NCI-H1105 treated with DMSO at 0.1 percent for 48 hours (cell line): ENCODE results near the gene SLC9A9.
"Not testable (repeated sequence)": the region's sequence is repeated elsewhere in the genome, so short reads cannot be mapped to it uniquely, and the experiment has no call there.

Source experiments
- DNase-seq: peaks from one replicate; lab custom pipeline; 2025; lab: John Stamatoyannopoulos, UW

The SLC9A9 gene

DNA sequence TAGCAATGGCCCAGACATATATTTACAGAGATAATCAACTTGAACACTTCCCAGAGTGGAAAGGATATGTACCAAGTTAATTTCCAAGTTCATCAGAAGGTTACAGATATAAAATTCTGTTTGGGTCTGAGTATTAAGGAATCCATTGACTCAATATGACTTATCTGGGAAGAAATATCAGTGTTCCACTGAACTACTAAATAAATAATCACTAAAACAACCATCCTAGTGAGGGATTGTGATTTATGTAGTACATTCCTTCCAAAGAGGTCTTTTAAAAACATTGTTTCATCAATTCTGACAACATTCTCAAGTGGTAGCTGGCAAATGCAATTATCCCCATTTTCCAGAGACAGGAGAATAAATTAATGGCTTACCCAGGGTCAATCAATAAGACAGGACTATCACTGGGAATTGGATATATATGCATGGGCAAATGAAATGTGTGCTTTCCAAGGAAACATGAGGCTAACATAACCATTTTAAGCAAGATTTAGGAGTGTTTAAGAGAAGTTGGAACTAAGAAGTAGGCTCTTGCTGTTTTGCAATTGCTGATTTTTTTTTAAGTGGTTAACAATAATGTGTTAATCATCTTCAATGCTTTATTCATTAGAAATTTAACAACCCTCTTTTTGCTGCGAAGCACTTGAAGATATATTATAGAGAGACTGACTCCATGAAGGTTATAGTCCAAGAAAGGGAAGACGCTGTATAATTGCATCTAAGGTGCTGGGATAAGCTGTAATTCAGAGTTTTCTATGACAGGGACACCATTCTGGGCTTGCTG is 37.9 kb downstream of the SLC9A9 start:
- DNase-seq: no peak

DNA sequence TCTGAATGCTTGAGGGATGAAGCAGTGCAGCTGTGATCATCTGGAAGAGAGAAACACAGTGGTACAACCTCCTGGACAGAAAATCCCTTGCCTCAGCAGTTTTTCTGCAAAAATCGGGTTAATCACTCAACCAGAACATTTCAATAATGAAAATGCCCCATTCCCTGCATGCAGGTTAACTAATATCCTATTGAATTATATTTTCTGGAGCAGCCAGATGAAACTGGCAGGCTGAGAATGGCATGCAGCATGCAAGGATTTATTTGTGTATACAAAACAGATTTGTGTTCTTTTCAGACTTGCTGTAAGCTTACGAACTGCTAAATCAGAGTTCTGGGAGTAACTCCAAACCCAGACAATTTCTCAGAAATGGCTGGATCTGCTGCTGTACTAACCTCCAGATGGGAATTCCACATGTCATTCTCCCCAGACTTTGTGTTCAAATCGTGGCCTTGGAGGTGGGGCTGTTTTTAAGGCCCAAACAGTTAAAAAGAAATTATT is 39.1 kb downstream of the SLC9A9 start:
- DNase-seq: no peak

DNA sequence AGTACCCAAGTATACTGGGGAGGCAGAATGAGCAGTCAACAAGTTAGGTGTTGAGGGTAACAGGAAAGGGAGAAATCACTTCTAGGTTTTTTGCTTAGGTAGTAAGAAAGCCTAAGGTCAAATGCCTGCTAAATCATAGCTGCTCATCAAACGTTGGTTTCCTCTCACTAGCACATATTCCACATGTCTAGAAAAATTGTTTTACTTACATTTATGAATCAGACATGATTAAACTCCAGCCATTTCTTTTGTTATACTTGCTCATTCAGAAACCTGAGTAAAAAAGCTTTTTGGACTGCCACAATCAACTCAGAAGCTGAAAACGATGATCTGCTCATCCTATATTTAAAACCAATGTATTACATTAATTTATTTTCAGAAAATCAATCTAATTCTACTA is 40.2 kb downstream of the SLC9A9 start:
- DNase-seq: no peak

DNA sequence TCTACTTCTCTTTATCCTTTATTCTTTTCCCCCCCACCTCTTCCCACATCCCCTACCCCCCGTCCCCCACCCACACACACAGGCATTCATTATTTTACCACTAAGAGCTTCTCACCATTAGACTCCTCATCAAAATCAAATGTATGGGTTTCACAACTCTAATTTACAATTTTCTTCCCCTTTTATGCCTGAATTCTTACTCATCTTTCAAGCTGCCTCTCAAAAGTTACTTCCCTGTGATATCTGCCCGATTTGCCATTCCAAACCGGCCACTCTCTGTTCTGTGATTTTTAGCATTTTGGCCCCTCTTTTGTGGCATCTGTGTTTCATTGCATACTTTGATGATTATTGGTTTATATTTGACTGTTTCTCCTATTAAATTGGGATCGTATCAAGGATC is 42.2 kb downstream of the SLC9A9 start:
- DNase-seq: no peak

DNA sequence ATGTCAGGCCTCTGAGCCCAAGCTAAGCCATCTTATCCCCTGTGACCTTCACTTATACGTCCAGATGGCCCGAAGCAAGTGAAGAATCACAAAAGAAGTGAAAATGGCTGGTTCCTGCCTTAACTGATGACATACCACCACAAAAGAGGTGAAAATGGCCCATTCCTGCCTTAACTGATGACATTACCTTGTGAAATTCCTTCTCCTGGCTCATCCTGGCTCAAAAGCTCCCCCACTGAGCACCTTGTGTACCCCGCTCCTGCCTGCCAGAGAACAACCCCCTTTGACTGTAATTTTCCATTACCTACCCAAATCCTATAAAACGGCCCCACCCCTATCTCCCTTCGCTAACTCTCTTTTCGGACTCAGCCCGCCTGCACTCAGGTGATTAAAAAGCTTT is 42.8 kb downstream of the SLC9A9 start:
- DNase-seq: not testable (repeated sequence)

DNA sequence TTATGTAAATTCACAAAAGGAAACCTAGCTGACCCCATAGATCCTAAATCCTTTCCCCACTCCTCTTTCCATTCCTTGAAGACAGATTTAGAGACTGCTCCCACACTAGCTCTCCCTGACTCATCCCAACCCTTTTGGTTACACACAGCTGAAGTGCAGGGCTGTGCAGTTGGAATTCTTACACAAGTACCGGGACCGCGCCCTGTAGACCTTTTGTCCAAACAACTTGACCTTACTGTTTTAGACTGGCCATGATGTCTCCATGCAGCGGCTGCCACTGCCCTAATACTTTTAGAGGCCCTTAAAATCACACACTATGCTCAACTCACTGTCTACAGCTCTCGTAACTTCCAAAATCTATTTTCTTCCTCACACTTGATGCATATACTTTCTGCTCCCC is 47.2 kb downstream of the SLC9A9 start:
- DNase-seq: not testable (repeated sequence)

DNA sequence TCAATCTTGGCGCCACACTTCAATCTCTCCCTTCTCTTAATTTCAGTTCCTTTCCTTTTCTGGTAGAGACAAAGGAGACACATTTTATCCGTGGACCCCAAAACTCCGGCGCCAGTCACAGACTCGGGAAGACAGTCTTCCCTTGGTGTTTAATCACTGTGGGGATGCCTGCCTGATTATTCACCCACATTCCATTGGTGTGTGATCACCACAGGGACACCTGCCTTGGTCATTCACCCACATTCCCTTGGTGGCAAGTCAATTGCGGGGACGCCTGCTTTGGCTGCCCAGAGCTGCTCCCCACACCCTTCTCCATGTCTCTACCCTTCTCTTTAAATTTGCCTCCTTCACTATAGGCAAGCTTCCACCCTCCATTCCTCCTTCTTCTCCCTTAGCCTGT is 50.1 kb downstream of the SLC9A9 start:
- DNase-seq: not testable (repeated sequence)

DNA sequence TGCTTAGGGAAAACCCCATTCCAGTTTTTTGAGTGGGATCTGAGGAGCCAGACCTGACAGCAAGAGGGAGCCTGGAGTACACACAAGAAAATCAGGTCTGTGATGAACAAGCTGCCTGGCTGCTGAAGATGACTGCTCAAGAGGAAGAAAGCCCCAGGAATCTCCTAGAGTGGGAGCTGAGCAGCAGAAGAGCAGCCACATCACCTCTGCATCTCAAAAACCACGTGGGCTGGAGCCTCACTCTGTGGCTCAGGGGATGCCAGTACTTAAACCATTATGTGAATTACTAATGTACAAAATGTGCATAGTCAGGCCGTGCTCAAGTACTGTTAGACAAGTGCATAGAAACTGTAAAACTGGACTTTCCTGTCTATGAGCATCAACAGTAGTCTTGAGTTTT is 52.4 kb downstream of the SLC9A9 start:
- DNase-seq: no peak

DNA sequence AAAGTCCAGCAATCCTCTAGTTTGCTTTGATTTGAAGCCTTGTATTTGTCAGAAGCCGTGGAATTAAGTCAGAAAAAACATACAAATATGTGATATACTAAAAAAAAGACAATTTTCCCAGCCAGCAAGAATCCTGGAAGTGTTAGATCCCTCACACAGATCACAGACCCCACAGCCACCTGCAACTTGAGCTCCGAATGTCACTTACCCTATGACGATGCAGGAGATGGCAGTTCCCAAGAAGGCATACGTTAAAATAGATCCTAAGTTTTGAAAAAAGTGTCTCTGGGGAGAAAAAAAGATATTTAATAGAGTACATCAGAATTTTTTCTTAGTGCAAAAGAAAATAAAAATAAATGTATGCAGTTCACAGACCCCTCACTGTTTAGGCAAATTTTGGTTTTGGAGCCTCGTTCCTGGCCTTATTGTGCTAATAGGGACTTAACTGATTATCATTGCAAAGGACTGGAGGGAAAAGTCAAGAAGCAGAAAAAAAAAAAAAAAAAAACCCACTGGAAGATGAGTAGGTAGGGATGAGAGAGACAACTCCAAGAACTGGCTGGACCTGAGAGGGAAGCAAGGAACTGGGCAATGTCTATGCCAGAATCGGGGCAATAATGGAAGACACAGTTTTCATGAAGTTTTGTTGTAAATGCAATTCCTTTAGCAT is 53.3 kb downstream of the SLC9A9 start:
- DNase-seq: no peak

DNA sequence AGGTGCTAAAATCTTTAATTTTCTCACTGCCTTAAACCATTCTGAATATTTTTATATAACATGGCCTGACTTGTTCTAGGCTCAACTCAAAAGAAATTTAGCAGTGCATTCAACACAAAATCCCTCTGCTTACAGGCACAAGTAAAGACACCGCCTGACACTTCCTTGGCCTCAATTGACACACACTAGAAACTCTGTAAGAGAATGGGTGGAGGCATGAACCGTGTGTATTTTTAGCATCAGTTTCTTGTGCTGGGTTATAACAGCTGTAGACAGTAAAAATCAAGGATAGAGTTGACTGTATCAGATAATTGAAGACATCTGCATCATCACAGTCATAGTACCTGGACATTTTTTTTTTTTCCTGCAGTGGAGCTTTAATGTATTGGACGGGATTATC is 54.3 kb downstream of the SLC9A9 start:
- DNase-seq: no peak

DNA sequence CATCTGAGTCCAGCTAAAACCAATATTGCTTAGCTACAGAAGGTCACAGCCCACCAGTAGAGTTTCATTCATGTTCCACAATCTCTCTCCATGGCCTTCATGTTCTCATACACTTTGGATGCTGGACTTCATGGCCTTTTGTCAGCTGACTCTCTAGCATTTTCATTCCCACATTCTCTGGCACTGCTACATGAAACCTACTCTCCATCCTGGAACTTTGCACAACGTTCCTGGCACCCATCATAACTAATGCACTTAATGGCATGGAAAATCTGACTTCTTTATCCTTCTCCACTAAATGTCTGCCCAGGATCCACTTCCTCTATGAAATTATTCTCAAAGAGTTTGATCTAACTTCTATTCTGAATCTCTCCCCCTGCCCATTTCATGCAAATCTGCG is 56.9 kb downstream of the SLC9A9 start:
- DNase-seq: no peak

DNA sequence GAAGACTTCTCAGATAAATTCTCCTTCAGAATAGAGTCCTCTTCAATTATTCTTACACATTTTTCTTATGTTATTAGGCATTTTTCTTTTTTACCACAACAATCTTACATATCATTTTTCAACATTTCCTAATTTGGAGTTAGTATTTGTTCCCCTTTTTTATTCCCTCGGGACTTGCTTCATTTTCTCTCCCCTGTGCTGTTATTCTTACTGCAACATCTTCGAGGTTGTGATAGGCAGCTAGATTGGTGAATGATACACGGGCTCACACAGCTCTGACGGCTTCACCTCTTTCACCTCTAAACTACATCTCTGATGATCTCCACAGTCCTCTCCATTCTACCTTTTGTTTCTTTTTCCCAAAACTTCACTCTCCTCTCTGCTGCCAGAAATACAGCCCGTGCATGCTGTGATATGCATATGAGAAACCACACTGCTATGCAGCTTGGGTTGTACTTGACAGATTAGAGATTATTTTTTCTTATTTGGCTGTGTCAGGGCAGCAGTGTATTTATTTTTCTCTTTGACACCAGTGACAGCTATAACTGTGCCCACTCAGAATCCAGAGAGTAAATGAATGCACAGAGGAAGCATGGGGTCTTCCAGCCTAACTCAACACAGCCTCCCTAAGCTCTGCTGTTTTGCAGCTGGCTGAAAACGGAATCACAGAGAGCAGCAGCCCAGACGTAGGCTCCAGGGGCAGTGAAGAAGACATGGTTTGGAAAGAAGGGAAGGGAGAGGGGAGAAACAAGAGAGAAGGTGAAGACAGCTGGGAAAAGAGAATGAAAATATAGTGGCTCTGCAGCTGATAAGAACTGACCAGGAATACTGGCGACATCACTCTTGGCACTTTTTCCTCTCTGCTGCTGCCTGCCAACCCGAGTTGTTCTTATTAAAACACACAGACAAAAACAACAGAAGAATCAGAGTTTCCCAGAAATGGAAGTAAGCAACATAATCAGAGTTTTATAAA is 61.8 kb downstream of the SLC9A9 start:
- no peak for DNase-seq

DNA sequence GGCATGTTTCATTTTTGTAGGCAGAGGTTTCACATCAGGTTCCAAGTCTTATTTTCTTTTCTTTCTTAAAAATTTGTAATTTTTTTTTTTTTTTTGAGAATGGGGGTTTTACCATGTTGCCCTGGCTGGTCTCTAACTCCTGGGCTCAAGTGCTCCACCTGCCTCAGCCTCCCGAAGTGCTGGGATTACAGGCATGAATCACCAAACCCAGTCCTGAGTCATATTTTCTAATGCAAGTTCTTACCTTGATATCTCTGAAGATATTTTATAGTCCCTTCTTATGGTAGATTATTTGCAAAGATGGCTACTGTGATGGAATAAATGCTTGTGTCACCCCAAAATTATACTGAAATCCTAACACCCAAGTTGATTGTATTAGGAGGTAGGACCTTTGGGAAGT is 63.8 kb downstream of the SLC9A9 start:
- DNase-seq: no peak

DNA sequence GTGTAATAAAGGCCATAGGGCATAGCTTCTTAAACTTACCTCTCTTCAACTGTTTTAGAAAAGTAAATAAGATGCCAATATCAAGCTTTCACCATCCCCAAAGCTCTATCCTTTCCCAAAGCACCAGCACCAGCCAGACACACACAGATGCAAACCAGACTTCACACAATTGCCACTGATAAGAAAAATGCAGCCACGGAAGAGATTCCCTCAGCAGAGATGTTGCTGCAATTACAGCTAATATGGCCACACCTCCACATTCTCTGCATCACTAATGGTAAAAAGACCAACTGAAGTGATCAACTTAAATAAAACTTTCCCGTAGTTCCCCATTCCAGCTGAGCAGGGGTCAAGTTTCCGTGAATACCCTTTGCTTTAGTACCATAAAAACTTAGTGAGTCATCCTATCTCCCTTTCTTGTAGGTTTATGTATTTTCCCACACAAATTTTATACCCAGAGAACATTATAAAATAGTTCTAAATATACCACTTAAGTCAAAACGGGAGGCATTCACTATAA is 64.4 kb downstream of the SLC9A9 start:
- DNase-seq: no peak

DNA sequence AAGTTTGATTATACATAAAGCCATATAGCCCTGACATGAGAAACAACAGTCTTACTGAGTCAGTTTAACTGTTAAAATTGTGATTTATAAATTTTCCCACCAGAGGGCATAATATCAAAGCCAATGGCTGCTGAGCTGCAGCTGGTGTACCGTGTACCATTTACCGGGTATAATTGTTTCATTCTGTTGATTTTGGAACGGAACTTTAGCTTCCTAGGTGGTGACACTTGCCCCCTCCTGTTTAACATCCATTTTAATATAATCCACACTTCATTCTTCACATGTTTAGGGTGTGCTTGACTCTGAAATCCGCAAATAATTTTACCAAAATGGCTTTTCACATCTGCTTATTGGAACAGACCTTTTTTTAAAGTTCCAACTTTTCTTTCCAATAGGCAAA is 72.8 kb downstream of the SLC9A9 start:
- peak; percentile 80 for DNase-seq

DNA sequence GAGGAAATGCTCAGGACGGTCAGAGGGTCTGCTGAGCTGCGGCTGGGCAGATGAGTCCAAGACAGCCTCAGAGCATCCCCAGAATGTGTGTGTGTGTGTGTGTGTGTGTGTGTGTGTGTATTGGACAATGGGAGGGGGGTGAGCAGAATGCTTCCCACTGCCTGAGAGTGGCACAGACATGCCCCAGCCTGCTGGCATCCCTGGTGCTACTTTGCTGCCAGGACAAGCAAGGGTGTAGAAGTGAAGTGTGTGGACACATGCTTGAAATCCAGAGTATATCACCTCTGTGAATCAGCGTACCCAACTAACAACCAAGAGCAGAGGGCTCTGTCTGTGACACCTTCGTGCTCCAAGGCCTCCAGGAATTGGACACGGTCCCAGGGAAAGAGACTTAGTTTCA is 76.3 kb downstream of the SLC9A9 start:
- no peak for DNase-seq

DNA sequence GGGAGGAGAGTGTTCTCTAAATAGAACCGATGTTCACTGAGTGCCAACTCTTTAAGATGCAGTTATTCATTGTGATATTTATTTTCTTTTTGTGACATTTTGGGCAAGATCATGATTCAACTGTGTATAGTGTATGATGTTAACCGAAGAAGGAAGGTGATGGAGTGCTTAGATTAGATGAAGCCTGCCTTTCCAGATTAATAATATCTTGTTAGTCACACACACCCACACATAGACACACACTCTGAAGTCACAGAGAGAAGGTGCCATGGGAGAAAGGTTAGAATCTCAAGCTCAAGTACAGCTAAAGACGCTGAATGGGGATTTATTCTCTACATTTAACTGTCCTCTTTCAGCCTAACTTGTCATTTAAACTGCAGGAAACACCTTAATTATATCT is 77.0 kb downstream of the SLC9A9 start:
- no peak for DNase-seq

DNA sequence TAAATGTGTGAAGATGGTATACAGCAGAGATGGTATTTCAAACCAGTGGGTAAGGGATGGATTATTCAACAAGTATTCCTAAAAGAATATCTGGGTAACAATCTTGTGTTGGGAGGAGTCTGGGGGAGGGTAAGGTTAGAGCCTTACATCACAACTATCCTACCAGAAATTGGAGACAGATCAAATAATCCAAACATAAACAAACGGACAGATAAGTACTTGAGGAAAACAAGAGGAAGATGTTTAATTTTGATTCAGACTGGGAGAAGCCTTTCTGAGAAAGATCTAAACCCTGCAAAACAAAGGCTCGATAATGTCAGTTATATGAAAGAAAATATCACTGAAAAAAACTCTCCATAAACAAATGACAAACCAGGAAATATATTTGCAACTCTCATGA is 77.9 kb downstream of the SLC9A9 start:
- DNase-seq: no peak

DNA sequence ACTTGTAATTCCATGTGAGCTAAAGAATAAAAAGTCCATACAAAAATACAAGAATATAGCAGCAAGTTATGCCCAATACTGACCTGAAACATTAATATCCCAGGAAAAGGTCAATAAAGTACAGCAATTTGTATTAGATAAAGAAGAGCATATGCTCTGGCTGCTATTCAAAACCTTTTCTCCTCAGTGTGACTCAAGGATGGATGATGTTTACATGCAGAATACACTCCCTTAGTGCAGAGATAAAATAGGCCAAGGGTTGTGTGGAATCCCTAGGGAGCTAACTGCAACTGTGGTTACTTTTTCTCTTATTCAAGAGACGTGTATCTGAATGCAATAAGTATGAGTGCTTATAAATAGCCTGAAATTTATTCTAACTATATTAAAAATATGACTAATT is 78.7 kb downstream of the SLC9A9 start:
- no peak for DNase-seq

DNA sequence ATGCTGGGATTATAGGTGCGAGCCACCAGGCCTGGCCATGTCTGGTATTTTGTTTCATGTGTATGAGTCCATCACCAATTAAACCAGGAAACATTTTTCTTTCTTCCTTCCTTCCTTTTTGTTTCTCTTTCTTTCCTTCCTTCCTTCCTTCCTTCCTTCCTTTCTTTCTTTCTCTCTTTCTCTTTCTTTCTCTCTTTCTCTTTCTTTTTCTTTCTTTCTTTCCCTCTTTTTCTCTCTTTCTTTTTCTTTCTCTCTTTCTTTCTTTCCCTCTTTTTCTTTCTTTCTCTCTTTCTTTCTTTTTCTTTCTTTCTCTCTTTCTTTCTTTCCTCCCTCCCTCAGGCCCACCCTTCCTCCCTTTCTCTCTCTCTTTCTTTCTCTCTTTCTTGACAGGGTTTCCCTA is 83.4 kb downstream of the SLC9A9 start:
- DNase-seq: no peak

DNA sequence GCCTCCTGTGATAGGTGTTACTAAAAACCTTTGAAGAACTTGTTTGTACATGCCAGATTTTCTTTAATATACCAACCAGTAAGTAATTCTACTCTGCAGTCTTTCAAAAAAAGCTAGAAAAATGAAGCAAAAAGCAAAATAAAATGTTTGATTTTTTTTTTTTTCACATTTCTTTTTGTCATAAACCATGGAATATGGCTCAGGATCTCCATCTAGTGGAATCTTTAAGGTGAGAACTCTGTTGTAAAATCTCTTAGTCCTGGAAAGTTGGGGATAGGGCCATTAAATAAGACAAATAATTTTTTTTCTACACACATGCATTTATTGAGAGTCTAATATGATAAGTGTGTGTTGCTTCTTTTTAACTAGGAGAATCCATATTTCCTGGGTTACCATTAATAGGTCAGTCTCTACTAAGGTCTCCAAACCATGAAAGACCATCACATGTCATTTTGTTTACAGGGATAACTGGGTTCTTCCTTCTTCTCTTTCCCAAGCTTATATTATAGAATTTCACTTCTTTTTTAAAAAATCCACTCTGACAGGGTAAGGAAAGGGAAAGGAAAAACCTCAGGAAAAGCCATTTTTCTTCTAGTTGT is 84.6 kb downstream of the SLC9A9 start:
- DNase-seq: peak; percentile 22

DNA sequence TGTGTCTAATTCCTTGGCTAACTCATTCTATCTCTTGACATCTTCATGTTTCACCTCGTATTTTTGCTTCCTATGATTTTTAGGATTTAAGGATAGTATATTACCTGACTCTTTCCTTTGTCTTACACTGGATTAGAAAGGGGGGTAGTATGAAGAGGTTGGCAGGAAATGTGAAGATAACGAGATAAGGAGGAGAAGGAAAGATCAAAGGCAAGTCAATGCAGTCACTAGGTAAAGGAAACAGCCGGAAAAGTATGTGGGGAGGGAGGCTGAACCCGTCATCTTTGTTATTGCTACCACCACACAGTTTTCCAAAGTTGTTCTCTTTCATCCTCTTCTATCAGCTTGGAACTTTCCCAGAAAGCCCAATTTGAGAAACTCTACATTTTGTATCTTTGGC is 90.6 kb downstream of the SLC9A9 start:
- DNase-seq: no peak
